A549 treated with AZD2906 at 1 μM for 4 hours (cell line): Measurements from ENCODE around the gene FOXD4L4. TPM values are rescaled to one million over a fixed set of nuclear protein-coding genes. Genes with fewer than 3 reads are reported as not detected.

Source experiments
- total RNA-seq: library from RNA; stranded (reverse); fragments of 200-300 nt; extraction: Qiagen RNA extraction; gene quantifications from 5 replicates; pipeline ENCODE4 v1.2.3, GENCODE V29; 2022

The FOXD4L4 gene
- total RNA-seq = 0.06 to 0.13 TPM (median 0.06 TPM) in 4 of 5 replicates, not detected in the other

DNA sequence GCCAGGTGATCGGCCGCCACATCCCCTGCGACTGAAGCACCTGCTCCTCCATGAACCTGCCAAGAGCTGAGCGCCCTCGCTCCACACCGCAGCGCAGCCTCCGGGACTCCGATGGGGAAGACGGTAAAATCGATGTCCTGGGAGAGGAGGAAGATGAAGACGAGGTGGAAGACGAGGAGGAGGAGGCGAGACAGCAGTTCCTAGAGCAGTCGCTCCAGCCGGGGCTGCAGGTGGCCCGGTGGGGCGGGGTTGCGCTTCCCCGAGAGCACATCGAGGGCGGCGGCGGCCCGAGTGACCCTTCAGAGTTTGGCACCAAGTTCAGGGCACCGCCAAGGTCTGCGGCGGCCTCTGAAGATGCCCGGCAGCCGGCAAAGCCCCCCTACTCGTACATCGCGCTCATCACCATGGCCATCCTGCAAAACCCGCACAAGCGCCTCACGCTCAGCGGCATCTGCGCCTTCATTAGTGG, at the start of gene FOXD4L4:
TSS of gene FOXD4L4 (plus strand) at position 51 of the 469 bp plus-strand sequence. CDS start at position 51, 0 bp downstream.

Other genes starting within 250 kb of the FOXD4L4 start
- gene ZNG1E, start 61.2 kb upstream of the FOXD4L4 start, total RNA-seq = 61.2 to 72.8 TPM (median 62.2 TPM) in 5 replicates